Endothelial cell of umbilical vein (primary cell): Measurements from ENCODE around the gene CORO6.

ENCODE experiments used
- EZH2 ChIP-seq: IDR thresholded peaks from 2 replicates; pipeline ENCODE4 v1.6.1; 2012; ENCODE audit warnings: borderline replicate concordance, low read depth, mild to moderate bottlenecking, moderate library complexity, low read length, inconsistent platforms; ENCODE audit not compliant: severe bottlenecking
- FOS ChIP-seq: IDR thresholded peaks from 2 replicates; pipeline ENCODE4 v1.6.1; 2011; ENCODE audit warnings: mild to moderate bottlenecking, low read length, moderate library complexity, borderline replicate concordance; ENCODE audit not compliant: insufficient read depth
- GATA2 ChIP-seq: IDR thresholded peaks from 2 replicates; pipeline ENCODE4 v1.7.0; 2011; ENCODE audit warnings: low read depth, mild to moderate bottlenecking, moderate library complexity, mixed read lengths, low read length; ENCODE audit not compliant: insufficient read length, insufficient read depth
- JUN ChIP-seq: IDR thresholded peaks from 2 replicates; pipeline ENCODE4 v1.6.1; 2011; ENCODE audit warnings: borderline replicate concordance, low read depth; ENCODE audit not compliant: insufficient read length, insufficient read depth
- MYC ChIP-seq: IDR thresholded peaks from one replicate; pipeline ENCODE4 v1.6.1; 2011; ENCODE audit warnings: mild to moderate bottlenecking, low read depth, low read length
- POLR2A ChIP-seq: IDR thresholded peaks from 2 replicates; pipeline ENCODE4 v1.6.1; 2012; ENCODE audit warnings: low read depth, mild to moderate bottlenecking, control low read depth, low read length
- POLR2AphosphoS5 ChIP-seq: IDR thresholded peaks from 2 replicates; pipeline ENCODE4 v1.6.1; 2012; ENCODE audit warnings: low read depth, mild to moderate bottlenecking, control low read depth, low read length, moderate library complexity; ENCODE audit not compliant: insufficient read depth
- TF ChIP-seq, protein P1 (sequence below), 2 donors: IDR thresholded peaks; 1 replicate in 1 of 2; 2 replicates in 1 of 2; pipeline ENCODE4 v1.5.1; 2011; ENCODE audit warnings: low read length in 2 of 2, mild to moderate bottlenecking in 2 of 2, moderate library complexity in 2 of 2, control low read depth in 1 of 2, inconsistent platforms in 1 of 2, low read depth in 1 of 2; ENCODE audit not compliant: insufficient read depth in 1 of 2; ENCODE audit errors: extremely low read depth in 1 of 2
- TF ChIP-seq, protein P2 (sequence below): IDR thresholded peaks from 2 replicates; pipeline ENCODE4 v1.6.1; 2011; ENCODE audit not compliant: insufficient read depth, insufficient read length

DNA sequence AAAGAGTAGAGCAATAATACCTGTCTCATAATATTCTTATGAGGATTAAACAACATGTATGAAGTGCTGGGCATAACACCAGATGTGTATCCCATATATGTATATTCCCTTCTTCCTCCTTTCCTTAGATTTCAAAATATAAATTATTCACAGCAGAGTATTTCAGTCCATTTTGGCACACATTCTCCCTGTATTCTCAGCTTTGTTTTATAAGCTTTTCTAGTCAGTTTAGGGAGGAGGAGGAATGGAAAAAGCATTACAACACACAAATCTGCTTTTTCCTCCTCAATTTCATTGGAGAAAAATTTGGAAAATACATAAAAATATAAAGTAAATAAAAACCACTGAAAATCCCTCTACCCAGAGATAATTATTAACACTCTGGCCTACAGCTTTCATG lies 46.6 kb upstream of the CORO6 start:
- TF ChIP-seq POLR2AphosphoS5 (no peak), POLR2A (no peak), EZH2 (no peak), JUN (no peak), MYC (no peak), GATA2 (no peak), FOS (no peak)
- TF ChIP-seq, protein P1, sequence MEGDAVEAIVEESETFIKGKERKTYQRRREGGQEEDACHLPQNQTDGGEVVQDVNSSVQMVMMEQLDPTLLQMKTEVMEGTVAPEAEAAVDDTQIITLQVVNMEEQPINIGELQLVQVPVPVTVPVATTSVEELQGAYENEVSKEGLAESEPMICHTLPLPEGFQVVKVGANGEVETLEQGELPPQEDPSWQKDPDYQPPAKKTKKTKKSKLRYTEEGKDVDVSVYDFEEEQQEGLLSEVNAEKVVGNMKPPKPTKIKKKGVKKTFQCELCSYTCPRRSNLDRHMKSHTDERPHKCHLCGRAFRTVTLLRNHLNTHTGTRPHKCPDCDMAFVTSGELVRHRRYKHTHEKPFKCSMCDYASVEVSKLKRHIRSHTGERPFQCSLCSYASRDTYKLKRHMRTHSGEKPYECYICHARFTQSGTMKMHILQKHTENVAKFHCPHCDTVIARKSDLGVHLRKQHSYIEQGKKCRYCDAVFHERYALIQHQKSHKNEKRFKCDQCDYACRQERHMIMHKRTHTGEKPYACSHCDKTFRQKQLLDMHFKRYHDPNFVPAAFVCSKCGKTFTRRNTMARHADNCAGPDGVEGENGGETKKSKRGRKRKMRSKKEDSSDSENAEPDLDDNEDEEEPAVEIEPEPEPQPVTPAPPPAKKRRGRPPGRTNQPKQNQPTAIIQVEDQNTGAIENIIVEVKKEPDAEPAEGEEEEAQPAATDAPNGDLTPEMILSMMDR (IDR thresholded peaks at IDR 0.05; ENCODE audit: extremely low read depth in 1 of 2, insufficient read depth in 1 of 2, low read depth in 1 of 2, low read length in 2 of 2): no peak
- TF ChIP-seq, protein P2, sequence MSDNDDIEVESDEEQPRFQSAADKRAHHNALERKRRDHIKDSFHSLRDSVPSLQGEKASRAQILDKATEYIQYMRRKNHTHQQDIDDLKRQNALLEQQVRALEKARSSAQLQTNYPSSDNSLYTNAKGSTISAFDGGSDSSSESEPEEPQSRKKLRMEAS: no peak
